ENCODE results near the gene CYP17A1. TPM values are rescaled to one million over a fixed set of nuclear protein-coding genes. Genes with fewer than 3 reads are reported as not detected.

Gene CYP17A1
- total RNA-seq, 4 donors from 2014 or later: not detected

DNA sequence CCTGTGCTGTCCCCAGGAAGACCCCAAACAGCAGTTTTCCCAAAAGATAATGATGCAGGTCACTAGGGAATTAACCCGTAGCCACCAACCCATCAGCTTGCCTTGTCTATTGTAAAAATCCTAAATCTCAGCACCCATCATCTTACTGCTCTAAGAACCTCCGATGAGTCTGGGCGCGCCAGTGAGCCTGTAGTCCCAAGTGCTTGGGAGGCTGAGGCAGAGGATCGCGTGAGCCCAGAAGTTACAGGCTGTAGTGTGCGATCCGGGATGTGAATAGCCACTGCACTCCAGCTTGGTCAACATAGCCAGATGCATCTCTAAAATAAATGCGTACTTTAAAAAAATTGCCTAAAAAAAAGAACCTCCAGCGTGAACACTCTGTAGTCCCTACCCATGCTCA lies 33.0 kb upstream of the CYP17A1 start:
- Histone ChIP-seq H3K36me3 (peaks cover 4% of the 10 kb centered on the region), H3K27me3 (no peaks in the 10 kb centered on the region), H3K9me3 (no peaks in the 10 kb centered on the region), H3K4me3 (peak overlapping the region; percentile 60), H3K4me1 (peaks cover 14% of the 10 kb centered on the region), H3K27ac (no peak overlapping the region)
- no peak for DNase-seq (ENCODE audit: low spot score in 2 of 2)
- TF ChIP-seq EP300 (IDR thresholded peaks at IDR 0.05) (no peak), CTCF (IDR thresholded peaks at IDR 0.05) (no peak), POLR2AphosphoS5 (IDR thresholded peaks at IDR 0.05) (no peak), POLR2A (IDR thresholded peaks at IDR 0.05) (no peak)
- WGBS: 87% methylated on average over 10 of the region's 10 CpGs

DNA sequence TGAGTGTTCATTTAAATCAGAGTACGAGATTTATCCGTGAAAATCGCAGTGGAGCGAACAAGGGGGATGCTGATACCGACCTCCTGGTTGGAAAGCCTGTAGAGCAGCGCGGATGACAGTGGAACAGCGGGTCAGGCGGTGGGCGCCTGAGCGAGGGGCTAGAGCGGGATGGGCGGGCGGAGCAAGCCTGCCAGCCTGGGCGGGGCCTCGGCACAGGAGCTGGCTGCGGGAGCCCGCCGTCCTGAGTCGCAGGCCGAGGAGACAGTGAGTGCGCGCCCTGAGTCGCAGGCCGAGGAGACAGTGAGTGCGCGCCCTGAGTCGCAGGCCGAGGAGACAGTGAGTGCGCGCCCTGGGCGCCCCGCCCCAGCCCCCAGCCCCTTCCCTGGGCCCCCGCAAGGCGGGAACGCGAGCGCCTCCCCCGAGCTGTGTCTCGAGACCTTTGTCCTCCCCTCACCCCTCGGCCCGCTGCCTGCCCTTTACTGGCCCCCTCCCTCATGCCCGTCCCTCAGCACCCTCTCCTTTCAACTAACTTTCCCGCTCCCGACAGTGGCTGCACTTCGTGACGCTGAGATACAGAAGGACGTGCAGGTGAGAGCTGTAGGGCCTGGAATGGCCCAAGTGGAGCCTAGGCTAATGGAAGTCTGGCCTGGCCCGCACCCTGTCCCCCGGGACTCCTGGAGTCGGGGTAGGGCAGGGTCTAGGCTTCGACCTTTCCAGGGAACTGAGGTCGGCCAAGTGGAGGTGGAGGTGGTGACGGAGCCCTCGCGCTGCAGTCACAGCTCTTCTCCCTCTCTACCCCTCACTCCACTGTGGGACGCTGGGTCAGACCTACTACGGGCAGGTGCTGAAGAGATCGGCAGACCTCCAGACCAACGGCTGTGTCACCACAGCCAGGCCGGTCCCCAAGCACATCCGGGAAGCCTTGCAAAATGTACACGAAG lies 32.3 kb upstream of the CYP17A1 start, which contains the start of gene AS3MT:
Gene AS3MT (plus strand): TSS at position 213 of the 941 bp plus-strand sequence. CDS start 123 bp downstream, at position 336.
- under 1% methylated on average over 28 of the region's 63 CpGs for WGBS
- H3K36me3 ChIP-seq: peaks cover 4% of the 10 kb centered on the region
- H3K27ac ChIP-seq: peak within 1 kb of the TSS; percentile 4
- no peak for DNase-seq (ENCODE audit: low spot score in 2 of 2)
- H3K4me3 ChIP-seq: peak within 1 kb of the TSS; percentile 60
- no peaks in the 10 kb centered on the region for H3K27me3 ChIP-seq
- H3K4me1 ChIP-seq: peaks cover 14% of the 10 kb centered on the region
- TF ChIP-seq POLR2A (IDR thresholded peaks at IDR 0.05) (no peak), POLR2AphosphoS5 (IDR thresholded peaks at IDR 0.05) (no peak), EP300 (IDR thresholded peaks at IDR 0.05) (no peak), CTCF (IDR thresholded peaks at IDR 0.05) (no peak)
- H3K9me3 ChIP-seq: no peaks in the 10 kb centered on the region

GRCh38 chr10:102868911-102869257 lies 31.7 kb upstream of the CYP17A1 start:
- Histone ChIP-seq H3K9me3 (no peaks in the 10 kb centered on the region), H3K27ac (peak overlapping the region; percentile 4), H3K27me3 (no peaks in the 10 kb centered on the region), H3K4me3 (peak overlapping the region; percentile 60), H3K36me3 (peaks cover 5% of the 10 kb centered on the region), H3K4me1 (peaks cover 14% of the 10 kb centered on the region)
- 10% methylated on average over 5 of the region's 5 CpGs for WGBS
- TF ChIP-seq POLR2A (IDR thresholded peaks at IDR 0.05) (no peak), EP300 (IDR thresholded peaks at IDR 0.05) (no peak), POLR2AphosphoS5 (IDR thresholded peaks at IDR 0.05) (no peak), CTCF (IDR thresholded peaks at IDR 0.05) (no peak)
- DNase-seq (ENCODE audit: low spot score in 2 of 2): no peak

DNA sequence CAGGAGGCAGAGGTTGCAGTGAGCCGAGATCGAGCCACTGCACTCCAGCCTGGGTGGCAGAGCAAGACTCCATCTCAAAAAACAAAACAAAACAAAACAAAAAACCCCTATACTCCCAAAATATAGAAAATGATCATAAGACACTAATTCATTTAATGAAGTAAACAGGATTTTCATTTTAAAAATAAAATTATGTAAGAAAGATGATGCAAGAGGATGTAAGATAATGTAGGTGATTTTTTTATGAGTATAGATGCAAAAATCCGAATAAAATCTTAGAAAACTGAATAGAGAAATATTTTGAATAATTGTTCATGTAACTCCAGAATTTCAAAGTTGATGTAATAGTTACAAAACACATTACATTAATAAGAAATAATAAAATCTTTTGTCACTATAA lies 28.4 kb upstream of the CYP17A1 start:
- Histone ChIP-seq H3K27ac (no peak overlapping the region), H3K4me1 (peaks cover 14% of the 10 kb centered on the region), H3K27me3 (no peaks in the 10 kb centered on the region), H3K9me3 (no peaks in the 10 kb centered on the region), H3K36me3 (peaks cover 31% of the 10 kb centered on the region), H3K4me3 (no peak overlapping the region)
- DNase-seq (ENCODE audit: low spot score in 2 of 2): no peak
- 91% methylated on average over 3 of the region's 3 CpGs for WGBS
- no peak for TF ChIP-seq EP300 (IDR thresholded peaks at IDR 0.05)
- TF ChIP-seq POLR2A (IDR thresholded peaks at IDR 0.05): no peak
- no peak for TF ChIP-seq CTCF (IDR thresholded peaks at IDR 0.05)
- TF ChIP-seq POLR2AphosphoS5 (IDR thresholded peaks at IDR 0.05): no peak

DNA sequence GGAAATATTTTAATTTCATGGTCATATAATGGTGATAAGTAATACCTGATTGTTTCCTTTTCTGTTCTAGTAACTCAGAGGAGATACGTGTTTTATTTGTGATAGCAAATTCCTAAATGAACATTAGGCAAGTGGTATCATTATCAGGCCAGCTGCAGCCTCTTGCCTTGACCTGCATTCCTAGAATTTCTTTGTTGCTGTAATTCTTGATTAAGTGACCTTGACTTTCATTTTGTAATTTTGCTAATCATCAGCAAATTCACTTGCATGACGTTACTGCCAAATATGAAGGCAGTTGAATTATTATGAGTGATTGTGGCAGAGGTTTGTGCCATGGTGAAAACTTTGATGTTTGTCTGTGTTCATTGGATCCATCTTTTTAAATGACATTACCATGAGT lies 26.4 kb upstream of the CYP17A1 start:
- Histone ChIP-seq H3K4me3 (no peak overlapping the region), H3K27ac (no peak overlapping the region), H3K4me1 (no peaks in the 10 kb centered on the region), H3K9me3 (no peaks in the 10 kb centered on the region), H3K36me3 (peaks cover 36% of the 10 kb centered on the region), H3K27me3 (no peaks in the 10 kb centered on the region)
- no peak for DNase-seq (ENCODE audit: low spot score in 2 of 2)
- 88% methylated on average over 2 of the region's 2 CpGs for WGBS
- TF ChIP-seq POLR2AphosphoS5 (IDR thresholded peaks at IDR 0.05) (no peak), POLR2A (IDR thresholded peaks at IDR 0.05) (no peak), CTCF (IDR thresholded peaks at IDR 0.05) (no peak), EP300 (IDR thresholded peaks at IDR 0.05) (no peak)

Measured in suprapubic skin (tissue), 4 donors.